GM19397 (cell line): ENCODE data around the gene STYK1.
"Not testable (repeated sequence)": the region's sequence is repeated elsewhere in the genome, so short reads cannot be mapped to it uniquely, and the experiment has no call there.

Source experiments
- ATAC-seq: cut with Tn5 transposase; IDR thresholded peaks from one replicate; pipeline ENCODE4 v1.9.1; 2021; ENCODE audit warnings: mild to moderate bottlenecking, moderate library complexity; ENCODE audit not compliant: unreplicated experiment

The STYK1 gene

DNA sequence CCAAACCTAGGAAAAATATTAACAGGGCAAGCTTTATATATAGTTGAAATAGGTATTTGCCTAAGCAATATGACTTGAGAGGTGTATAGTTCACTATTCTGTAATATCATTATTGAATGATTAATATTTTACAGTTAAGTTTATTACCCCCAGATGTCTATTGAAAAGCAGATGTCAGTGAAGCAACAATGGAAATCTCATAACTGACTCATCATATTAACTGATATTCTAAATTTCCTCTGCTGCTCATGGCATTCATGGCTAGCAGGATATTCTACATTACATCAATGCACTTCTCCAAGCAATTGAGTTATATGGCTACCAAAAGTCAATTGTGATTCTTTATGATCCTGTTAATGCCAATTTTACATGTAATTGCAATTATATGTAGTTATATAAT, 50.7 kb downstream of the STYK1 start:
- no peak for ATAC-seq

DNA sequence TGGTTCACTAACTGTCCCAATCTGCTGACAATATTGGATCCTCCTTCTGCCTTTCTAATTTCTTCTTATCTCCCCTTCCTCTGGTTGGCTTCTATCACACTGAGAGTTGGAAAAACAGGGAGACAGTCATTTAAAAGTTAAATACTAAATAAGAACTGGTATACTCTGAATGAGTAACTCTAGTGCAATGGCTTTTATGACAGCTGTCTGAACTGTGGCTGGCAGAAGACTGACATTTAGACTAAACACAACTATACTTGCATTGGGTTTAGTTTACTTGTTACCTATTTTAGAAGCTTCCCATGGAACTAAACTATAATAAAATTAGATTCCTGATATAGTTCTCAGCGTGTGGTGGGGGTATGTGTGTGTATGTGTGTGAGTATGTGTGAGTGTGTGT, 52.6 kb downstream of the STYK1 start:
- no peak for ATAC-seq

DNA sequence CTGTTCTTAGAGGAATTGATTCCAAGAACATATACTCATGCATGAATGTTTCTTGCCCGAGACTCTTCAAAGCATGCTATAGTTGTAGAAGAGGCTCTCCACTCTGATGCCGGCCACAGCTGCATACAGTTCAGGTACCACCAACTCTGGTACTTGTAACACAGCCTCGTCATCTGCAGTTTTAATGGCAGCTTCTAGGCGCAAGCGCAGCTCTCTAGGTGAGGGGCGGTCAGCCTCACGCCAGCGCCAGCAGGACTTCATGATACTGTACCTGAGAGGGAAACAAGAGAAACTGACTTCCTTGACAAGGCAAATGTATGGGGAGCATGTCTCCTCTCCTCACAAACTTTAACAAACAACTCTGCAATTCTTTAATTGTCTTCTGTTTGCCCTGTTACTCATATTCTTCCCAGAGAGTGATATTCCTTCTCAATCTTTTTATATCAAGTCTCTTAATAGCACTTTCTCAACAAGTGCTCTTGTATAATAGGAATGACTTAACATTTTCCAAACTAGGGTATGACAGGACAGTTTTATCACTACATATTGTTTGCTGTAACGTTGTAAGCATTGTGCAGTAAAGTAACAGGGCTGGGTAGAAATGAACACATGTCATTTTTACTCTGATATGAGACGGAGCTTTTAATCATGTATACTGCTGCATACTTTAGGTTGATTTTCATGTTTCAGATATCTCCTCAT, 53.6 kb downstream of the STYK1 start:
- ATAC-seq, result no peak

DNA sequence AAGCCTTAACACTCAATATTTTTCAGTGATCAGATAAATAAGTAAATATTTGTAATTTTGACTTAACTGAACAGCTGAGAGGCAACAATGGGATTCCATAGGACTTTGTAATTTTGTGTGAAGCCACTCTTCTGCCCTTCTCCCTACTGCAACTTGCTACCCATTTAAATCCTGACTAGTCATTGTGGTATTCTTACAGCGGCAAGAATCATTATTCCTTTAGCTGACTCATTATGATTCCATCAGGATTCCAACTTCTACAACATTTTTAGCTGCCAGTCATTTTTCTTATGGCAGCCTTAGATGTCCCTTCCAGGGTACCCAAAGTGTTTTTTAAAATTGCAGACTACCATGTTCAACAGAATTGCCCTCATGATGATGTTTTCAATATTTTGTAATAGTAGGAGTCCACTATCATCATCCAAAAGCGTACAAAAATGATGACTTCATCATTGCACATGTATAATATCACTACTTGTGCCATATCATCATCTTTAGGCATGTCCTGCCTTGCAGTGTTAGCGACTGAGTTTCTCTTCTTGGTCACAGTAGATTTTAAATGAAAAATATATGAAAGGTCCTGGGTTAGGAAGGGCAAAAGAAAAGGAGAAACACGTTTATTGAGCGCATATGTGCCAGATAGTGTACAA, 55.4 kb downstream of the STYK1 start:
- ATAC-seq, result no peak

DNA sequence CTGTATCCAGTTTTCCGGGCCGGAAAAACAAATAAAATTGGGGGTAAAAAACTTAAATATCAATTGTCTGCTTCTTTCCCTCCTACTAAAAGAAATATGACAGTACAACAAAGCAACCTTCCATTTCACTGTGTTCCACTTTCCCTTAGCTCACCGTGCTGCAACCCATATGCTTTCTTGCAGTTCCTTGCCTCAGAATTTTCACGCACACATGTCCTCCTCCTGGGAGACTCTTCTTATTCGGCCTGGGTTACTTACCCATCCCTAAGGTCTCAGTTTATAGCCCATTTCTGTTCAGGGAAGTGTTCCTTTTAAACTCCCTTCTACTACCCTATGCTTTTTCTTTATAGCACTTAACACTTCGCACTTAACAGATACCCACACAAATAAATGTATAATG, 56.0 kb downstream of the STYK1 start:
- no peak for ATAC-seq

DNA sequence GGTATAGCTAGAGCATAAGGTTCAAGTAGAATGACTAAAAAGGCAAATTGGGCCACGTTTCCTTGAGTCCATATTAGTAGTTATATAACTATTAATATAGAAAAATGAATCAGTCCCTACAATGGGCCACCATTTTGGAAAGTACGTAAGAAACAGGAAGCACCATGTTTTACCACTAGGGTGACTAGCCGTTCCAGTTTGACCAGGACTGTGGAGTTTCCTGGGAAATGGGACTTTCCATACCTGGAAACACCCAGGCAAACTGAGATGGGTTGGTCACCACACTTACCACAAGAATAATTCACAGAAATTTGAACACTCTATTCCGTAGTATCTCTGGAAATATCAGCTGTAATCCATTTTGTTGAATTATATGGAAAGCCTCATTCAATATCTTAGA, 58.3 kb downstream of the STYK1 start:
- no peak for ATAC-seq

DNA sequence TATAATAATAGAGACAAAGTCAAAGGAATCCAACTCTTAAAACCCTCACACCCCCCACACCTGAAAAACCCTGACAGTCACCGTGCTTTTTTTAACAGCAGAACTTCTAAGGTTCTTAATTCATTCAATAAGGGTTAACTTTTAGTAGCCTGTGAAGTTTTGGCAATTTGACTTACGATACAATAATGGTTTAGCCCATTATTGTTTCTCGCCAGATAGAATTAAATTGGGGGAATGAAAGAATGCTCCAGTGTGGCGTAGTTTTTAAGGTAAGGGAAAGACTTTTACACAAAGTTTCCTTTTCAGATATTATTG, 59.8 kb downstream of the STYK1 start:
- ATAC-seq, result peak; percentile 9

DNA sequence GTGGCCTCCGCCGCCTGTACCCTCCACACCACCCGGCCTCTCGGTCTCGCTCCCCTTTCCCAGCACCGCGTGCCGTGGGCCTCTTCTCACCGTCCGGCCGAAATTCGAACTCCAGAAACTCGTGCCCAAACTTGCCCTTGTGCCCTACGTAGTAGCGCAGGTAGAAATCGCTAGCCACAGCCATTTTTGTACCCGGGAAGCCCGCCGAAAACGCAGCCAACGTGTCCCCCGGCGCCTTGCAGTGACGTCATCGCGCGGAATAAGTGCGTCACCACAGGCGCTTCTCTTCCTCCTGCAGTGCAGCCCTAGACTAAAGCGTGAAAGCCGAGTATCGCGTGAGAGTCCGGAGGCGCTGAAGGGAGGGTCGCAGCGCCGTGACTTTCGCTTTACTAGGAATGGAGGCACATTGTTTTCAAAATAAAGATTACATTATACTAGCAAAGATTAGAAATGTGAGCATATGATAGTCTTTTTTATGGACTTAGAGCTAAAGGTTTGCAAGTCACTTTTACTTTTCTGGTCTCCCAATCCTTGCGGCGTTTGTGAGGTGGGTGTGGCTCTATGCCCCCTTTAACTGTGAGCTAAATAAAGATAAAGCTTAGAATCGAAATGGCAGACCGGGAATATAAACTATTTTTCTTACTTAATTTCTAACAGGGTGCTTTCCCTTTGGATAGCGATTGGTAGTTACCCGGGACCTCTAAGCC, 60.4 kb downstream of the STYK1 start, which contains the start of gene MAGOHB:
Gene MAGOHB (minus strand): TSS at position 261 of the 707 bp plus-strand sequence. CDS start 77 bp downstream, at position 184.
- ATAC-seq, result peak; percentile 98

DNA sequence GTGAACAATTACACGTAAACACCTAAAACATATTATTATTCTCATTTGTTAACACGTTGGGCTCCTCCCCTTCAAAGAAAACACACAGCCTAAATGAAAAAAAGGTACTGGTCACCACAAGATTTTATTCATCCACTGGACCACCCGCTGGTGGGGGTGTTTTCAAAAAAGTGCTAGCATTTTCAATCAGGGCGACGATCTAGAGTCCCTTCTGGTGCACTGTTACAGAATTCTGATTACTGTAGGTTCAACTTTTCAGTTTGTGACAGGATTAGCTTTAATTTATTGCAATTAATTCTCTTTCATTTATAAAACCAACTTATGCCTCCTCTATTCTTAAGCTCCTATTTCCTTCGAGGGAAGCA, 60.9 kb downstream of the STYK1 start:
- peak; percentile 11 for ATAC-seq

DNA sequence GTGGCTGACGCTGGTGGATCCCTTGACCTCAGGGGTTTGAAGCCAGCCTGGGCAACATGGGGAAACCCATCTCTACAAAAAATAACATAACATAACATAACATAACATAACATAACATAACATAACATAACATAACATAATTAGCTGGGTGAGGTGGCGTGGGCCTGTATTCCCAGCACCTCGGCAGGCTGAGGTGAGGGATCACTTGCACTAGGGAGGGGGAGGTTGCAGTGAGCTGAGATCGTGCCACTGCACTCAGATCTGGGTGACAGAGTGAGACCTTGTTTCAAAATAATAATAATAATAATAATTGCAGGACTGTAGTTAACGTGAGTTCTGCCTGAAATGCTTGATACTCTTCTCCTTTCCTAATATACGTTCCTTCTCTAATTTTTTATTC, 61.7 kb downstream of the STYK1 start:
- no peak for ATAC-seq

DNA sequence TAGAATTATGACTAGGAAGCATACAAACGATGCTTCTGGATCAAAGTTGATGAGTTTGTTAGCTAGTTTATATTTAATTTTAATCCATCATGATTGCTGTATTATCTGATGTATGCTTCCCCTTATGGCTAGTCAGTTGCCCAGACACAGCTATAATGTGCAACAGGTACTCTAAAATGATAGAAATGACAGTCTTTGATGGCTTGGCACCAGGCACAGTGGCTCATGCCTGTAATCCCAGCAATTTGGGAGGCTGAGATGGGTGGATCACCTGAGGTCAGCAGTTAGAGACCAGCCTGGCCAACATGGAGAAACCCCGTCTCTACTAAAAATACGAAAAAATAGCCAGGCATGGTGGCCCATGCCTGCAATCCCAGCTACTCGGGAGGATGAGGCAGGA, 62.6 kb downstream of the STYK1 start:
- not testable (repeated sequence) for ATAC-seq

DNA sequence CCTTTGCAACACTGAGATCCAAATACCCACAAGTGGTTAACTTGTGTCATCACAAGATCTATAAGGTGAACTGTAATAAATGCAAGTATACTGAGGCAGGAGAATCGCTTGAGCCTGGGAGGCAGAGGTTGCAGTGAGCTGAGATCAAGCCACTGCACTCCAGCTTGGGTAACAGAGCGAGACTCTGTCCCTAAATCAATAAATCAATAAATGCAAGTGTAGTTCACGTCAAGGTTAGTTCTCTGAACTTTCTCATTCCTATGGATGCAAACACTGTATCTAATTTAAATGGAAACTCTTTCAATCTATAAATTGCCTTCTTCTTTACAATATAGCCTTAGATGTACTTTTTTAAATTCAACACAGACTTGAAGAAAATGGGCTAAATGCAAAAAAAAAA, 63.7 kb downstream of the STYK1 start:
- ATAC-seq, result no peak

DNA sequence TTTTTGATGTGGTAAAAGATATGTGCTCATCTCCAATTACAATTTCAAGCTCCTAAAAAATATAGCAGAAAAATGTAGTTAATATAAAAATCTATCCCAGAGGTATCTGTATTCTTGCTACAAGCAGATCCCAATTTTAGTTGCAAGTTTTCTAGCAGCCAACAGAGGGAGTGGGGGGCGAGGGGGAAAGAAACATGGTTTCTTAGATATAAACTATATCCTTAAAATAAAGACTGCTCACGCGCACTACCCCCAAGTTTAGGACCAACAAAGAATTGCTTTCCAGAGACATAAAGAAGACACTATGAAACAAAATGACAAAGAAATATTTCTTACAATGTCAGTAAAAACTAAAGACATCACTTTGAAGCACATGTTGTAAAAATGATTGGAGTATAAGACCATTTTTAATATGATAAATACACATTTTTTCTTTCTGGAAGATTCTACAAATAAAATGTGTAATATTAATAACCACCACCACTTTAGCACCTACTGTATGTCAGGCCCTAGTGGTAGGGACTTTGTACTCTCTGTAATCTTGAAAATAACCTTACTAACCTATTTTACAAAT, 65.9 kb downstream of the STYK1 start:
- no peak for ATAC-seq

DNA sequence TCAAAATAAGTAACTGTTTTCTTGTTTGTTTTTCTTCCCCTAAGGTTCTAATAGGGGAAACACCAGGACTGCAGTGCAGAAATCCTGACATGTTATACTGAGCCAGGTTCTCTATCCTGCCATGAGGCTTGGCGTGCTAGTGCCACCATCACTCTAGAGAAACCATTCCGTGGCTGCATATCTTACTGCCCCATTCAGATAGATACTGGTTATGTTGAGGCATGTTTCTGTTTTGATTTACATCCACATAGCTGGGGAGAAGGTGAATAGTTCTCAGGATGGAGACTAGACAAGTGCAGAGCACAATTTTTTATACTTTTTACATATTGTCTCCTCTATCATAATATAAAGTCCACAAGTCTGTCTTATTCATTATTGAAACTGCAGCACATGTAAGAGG, 72.0 kb downstream of the STYK1 start:
- ATAC-seq, result no peak

DNA sequence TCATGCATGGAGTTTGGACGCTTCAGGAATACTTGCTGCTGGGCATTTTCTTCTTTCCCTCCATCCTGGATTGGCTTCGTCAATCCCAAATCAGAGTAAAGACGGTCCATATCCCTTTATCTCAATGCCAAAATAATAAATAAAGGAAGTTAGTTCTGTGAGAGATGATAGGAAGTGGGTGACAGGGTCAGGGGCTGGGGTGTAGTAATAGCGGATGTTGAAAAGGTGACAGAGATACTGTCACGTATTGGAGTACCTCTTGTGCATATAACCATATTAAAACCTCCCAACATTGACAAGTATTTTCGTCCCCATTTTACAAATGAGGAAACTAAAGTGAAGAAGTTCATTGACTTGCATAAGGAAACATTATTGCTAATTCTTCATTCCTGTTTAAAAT, 72.9 kb downstream of the STYK1 start:
- no peak for ATAC-seq

DNA sequence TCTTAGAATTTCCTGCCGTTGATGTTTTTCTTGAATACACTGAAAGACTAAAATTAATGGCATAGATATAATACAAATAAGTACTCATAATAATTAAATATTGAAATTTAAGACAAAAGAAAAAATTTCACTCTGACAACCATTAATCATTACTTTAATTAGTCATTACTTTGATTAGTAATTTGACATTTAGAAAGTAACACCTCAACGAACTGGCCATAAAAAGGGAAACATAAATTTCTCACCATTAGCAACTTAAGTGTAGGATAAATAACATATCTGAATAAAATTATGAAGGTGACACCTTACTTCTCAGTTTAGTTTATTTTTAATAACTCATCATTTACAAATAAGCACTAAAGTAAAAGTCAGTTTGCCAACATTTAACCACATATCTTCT, 78.0 kb downstream of the STYK1 start:
- no peak for ATAC-seq

DNA sequence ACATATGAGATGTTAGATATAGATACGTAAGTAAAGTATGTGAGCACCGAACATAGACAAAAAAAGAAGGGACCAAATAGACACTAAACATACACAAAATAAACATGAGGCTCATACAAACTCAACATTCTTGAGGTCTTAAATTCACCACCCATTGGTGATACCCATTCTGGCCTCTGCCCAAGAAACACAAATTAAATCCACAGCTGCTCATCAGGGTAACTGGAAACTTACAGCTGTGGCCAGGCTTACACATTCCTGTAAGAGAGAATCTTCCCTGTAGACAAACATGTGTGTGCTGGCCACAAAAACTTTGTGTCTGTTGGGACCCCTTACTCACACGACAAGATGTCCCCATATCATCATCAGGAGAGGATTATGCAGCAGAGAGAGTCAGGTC, 82.9 kb downstream of the STYK1 start:
- no peak for ATAC-seq

DNA sequence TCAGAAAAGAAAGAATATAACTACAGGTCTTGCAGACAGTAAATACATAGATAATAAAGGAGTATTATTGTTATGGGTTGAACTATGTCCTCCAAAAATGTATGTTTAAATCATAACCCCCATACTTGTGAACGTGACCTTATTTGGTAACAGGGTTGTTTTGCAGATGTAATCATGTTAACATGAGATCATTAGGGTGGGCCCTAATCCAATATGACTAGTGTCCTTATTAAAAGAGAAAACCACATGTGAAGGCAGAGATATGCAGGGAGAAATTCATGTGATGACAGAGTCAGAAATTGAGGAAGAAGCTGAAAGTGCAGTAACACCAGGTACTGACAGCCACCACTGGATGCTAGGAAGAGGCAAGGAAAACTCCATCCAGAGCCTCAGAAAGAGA, 89.4 kb downstream of the STYK1 start:
- ATAC-seq, result no peak

DNA sequence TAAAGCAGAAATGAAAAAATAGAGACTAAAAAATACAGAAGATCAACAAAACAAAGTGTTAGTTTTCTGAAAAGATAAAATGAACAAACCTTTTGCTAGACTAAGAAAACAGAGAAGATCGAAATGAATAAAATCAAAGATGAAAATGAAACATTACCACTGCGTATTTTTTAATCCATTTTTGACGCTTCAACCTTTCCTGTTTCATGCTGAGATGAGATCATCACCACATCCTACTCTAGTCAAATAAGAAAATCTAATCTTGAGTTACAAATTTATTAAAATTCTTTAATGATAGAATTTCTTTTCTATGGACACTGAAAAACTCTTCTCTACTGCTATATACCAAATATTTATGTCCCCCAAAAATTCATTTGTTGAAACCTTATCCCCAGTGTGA, 91.1 kb downstream of the STYK1 start:
- ATAC-seq, result no peak

DNA sequence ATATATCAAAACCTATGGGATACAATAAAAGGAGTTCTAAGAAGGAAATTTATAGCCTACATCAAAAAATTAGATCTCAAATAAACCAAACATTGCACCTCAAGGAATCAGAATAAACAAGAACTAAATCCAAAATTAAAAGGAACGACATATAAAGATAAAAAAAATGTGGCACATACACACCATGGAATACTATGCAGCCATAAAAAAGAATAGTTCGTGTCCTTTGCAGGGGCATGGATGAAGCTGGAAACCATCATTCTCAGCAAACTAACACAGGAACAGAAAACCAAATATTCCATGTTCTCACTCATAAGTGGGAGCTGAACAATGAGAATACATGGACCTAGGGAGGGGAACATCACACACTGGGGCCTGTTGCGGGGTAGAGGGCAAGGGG, 91.7 kb downstream of the STYK1 start:
- not testable (repeated sequence) for ATAC-seq

DNA sequence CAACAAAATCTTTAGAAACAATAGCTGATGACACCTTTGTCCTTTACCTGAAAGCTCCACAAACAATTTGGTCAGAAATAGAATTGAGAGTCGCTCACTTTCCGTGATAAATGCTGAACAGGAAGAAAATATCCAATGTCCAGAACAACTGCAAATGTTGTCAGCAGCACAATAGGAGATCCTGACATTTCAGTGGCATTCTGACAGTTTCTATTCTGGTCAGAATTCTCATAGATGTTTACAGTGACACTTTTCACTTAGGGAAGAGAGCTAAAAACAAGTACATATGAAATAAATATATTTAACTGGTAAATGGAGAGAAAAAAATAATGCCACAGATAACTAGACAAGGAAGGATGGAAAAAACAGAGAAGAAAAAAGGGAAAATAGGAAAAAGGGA, 99.5 kb downstream of the STYK1 start:
- ATAC-seq, result no peak

DNA sequence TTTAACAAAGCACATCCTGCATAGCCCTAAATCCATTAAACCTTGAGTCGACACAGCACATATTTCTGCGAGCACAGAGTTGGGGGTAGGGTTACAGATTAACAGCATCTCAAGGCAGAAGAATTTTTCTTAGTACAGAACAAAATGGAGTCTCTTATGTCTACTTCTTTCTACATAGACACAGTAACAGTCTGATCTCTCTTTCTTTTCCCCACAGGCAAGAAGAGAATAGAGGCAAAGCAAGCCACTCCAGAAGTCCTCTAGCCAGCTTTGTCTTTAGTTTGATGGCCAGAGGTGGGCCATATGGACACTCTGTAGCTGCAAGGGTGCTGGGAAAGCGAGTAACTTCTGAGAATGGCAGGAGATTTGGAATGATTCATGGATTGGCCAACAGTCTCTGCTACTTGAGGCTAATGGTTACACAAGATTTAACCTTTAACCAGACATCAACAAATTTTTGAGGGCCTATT, 101.8 kb downstream of the STYK1 start:
- ATAC-seq, result not testable (repeated sequence)
